Heart left ventricle (tissue), 13 donors: ENCODE results near the gene PHKG2.

ENCODE experiments used
- CTCF ChIP-seq, 12 donors: fragments of 200-600 bp; sonication (generic) in 4 of 12; IDR thresholded peaks; one replicate each; pipeline versions ENCODE4 v1.5.0 to v1.8.0; 2018 to 2022; ENCODE audit warnings: antibody characterized with exemption in 12 of 12, mild to moderate bottlenecking in 5 of 12
- POLR2A ChIP-seq, 2 donors: fragments of 450-650 bp; IDR thresholded peaks; one replicate each; pipeline ENCODE4 v1.6.1; 2017; ENCODE audit warnings: antibody characterized with exemption in 2 of 2, mild to moderate bottlenecking in 2 of 2, moderate library complexity in 2 of 2
- donor health status: ischemic (EF 13 %, LVEDD 7.1; RV severe dilation, severe dysfunction).
- donor health status: DM: no; HTN: yes; CAD: no.
- donor health status: DM: no; HTN: no; CAD: no.
- donor health status: ischemic (EF 25% LVEDD 6.9; RV normal size, moderate dysfunction).
- donor health status: ischemic (EF 25% LVEDD 5.7; RV mildly dilated, moderate dysfunction).
- donor health status: ischemic (EF 35%, LVEDD 5.7; RV mildly dilated, moderate dysfunction).
- donor health status: nonischemic (EF 11% LVEDD 7.7; RV severe dilation, severe dysfunction).
- donor health status: DM: yes; HTN: yes; CAD: no.
- donor health status: PGD.
- donor health status: ischemic (EF 29% LVEDD 5.4; RV normal size, mild dysfunction).
- donor health status: nonischemic (EF 23%, LVEDD 6.1; RV moderate dilation, normal function).

- TF ChIP-seq CTCF (IDR thresholded peaks at IDR 0.05): no peak
- TF ChIP-seq POLR2A (IDR thresholded peaks at IDR 0.05): no peak
Measured at GRCh38 chr16:30725418-30725792, 22.8 kb upstream of the PHKG2 start.
